GM19099 (cell line): Measurements from ENCODE around the gene ENPP1.

ENCODE experiments used
- POLR2A ChIP-seq: IDR thresholded peaks from 3 replicates; pipeline ENCODE4 v1.6.1; 2011; ENCODE audit warnings: low read depth; ENCODE audit not compliant: insufficient read length; ENCODE audit errors: extremely low read depth

ENPP1 gene

DNA sequence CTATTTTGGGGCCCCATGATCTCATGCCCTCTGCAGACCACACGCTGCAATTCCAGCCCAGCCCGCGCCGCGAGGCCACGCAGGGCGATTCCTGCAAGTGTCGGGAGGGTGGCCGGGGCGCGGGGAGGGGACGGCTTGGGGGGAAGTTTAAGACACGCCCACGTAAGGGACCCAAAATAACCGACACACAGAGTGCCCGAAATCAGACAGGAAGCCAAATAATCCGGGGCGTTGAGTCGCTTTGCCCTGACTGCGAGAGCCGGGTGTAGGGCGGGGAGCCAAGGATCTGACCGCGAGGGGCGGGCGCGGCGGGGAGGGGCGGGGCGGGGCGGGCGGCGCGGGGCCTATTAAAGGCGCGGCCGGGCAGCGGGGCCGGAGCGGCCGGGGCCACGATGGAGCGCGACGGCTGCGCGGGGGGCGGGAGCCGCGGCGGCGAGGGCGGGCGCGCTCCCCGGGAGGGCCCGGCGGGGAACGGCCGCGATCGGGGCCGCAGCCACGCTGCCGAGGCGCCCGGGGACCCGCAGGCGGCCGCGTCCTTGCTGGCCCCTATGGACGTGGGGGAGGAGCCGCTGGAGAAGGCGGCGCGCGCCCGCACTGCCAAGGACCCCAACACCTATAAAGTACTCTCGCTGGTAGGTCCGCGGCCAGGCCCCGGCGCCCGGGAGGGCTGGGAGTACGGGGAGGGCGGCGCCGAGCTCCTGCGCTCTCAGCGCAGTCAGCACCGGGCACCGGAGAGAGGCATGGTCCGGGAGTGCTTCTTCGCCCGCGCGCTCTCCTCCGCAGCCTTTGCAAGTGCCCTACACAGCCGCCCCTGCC is at the start of gene ENPP1:
Gene ENPP1 (plus strand): TSS at position 377 of the 816 bp plus-strand sequence. CDS start 16 bp downstream, at position 393.
- no peak for TF ChIP-seq POLR2A

DNA sequence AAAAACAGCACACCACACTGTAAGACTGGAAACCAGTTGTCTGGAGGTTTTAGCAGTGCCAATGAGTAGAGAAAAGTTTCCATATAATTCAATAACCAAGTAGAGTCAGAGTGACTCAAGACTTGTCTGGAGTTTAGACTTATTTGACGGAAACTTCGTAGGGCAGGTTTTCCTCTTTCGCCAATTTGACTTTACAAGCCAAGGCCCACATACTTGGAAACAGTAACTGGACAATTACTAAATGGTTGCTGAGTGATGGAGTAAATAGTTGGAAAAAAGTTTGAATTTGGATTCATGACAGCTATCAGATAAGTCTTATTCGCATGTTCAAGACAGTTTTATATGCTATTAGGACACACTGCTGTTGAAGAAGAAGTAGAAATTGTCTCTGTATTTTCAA is 48.9 kb upstream of the ENPP1 start:
- no peak for TF ChIP-seq POLR2A

DNA sequence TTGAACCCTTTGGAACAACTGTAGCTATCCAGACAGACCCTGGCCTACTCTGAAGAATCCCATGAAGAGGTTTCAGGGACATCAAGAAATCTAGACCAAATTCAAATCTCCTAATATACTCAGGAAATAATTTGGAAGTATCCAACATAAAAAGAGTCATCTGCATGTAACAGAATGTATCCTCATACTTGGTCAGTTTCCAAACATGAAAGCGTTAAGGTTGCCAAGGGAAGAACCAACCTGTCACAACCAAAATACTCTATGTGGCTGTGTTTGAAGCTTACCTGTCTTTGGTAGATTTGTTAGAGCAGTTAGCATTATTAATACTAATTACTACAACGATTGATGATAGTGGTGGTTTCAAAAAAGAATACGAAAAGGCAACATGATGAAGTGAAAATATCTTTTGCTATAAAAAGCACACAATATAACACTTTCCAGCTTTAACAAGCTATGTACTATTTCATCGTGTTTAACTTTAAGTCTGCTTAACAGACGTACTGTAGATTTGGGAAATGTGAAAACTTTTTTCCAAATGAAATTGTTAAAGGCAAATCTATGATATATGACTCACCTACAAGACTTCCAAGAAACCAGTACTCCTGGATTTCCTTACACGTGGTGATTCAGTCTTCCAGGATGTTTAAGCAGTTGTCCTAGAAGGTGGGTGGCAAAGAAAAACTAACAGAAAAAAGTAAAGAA is 46.6 kb upstream of the ENPP1 start:
- TF ChIP-seq POLR2A = no peak

DNA sequence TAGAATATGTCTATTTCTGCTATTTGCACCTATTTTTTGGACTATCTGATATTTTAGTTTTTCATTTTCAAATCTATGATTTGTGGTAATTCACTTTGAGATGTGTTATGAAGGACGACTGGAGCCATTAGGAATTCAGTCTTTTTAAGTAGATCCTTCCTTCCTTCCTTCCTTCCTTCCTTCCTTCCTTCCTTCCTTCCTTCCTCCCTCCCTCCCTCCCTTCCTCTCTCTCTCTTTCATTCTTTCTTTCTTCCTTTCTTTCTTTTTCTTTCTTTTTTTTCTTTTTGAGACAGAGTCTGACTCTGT is 46.1 kb upstream of the ENPP1 start:
- no peak for TF ChIP-seq POLR2A

GRCh38 chr6:131762984-131763383 is 44.8 kb upstream of the ENPP1 start:
- TF ChIP-seq POLR2A = no peak

DNA sequence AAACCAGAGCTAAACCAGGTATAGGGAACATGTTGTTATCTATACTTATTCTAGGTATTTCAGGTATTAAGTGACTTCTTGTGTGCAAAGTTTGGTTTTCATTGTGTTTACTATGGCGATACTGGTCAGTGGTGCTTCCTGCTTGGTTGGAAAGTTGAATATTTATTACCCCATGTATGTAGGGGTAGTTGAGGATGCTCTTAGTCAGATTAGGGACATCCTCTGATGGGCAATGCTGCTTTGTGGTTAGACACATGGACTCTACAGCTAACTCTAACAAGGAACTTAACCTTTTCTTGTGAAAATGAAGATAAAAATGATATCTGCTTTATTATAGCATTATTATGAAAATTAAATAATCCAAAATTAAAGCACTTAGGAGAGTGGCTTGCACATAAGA is 44.1 kb upstream of the ENPP1 start:
- no peak for TF ChIP-seq POLR2A

DNA sequence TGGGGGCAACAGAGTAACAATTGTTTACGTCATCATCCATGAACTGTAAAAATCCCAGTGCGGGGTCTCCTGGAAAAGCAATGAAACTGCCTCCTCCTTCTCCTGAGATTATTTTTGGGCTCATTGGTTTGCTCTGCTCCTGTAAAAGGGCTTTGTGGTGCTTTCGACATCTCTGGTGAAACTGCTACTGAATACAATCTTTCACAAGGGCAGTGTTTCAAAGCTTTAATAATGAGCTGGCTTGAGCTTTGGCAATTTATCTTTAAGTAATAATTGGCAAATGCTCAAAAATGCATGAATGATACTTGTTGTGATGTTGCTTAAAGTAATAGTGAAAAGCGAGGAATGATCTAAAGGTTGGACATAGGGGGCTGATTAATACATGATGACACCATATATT is 43.5 kb upstream of the ENPP1 start:
- TF ChIP-seq POLR2A = no peak

- TF ChIP-seq POLR2A = no peak
Observed at GRCh38 chr6:131765081-131765803, 42.6 kb upstream of the ENPP1 start.

GRCh38 chr6:131765804-131766135 is 42.0 kb upstream of the ENPP1 start:
- no peak for TF ChIP-seq POLR2A

- no peak for TF ChIP-seq POLR2A
Observed at GRCh38 chr6:131766631-131767030, 41.2 kb upstream of the ENPP1 start.

DNA sequence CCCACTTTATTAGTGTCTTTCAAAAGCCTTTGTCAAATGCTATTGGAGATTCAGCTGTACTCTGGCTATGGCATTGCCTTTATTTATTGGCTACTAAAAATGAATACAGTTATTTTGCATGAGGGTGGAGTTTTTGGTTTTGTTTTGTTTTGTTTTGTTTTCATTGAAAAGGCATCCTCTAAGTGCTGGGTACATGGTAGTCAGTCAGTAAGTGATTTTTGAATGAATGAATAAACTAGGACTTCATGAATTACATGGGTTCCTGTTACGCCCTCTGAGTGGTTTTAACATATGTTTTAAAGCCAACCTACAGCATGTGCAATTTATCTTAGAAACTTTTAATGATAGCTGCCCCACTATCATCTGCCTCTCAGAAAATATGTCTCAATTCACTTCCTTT is 38.9 kb upstream of the ENPP1 start:
- TF ChIP-seq POLR2A = no peak

DNA sequence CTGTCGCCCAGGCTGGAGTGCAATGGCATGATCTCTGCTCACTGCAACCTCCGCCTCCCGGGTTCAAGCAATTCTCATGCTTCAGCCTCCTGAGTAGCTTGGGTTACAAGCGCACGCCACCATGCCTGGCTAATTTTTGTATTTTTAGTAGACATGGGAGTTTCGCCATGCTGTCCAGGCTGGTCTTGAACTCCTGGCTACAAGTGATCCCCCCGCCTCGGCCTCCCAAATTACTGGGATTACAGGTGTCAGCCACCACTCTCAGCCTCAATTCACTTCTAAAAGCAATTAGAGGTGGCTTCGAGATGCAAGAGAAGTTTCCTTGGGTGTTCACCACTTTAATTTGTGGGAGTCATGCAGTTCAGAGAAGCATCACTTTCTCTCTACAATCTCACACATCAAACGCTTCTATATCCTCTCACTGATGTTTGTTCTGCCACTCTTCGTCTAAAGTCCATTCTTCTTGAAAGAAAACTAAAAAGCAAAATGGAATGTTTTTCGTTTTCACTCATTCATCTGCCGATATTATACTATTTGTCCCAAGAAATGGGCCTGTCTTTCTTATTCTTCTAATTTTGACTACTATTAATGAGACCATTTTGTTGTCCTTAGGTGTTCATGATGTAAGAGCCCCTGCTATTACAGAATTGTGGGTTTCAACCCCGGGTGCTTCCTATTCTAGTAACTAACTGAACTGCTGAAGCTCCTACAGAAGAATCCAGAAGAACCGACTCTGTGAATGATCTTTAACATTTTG is 38.3 kb upstream of the ENPP1 start:
- no peak for TF ChIP-seq POLR2A

DNA sequence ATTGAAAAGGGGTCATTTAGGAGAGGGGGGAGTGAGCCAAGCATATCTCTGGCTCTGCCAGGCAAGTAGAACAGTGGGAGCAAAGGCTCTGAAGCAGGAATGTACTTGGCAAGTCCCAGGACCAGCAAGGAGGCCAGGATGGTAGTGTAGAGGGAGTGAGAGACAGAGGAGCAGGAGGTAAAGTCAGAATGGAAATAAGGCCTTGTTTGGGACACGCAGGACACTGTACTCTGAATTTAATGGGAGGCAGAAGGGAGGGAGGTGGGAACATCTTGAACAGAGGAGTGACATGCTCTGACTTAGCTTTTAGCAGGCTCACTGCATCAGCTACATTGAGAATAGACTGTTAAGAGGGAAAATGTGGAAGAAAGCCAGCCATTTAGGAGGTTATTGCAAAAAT is 37.0 kb upstream of the ENPP1 start:
- TF ChIP-seq POLR2A = no peak

GRCh38 chr6:131773284-131773950 is 34.4 kb upstream of the ENPP1 start:
- no peak for TF ChIP-seq POLR2A

DNA sequence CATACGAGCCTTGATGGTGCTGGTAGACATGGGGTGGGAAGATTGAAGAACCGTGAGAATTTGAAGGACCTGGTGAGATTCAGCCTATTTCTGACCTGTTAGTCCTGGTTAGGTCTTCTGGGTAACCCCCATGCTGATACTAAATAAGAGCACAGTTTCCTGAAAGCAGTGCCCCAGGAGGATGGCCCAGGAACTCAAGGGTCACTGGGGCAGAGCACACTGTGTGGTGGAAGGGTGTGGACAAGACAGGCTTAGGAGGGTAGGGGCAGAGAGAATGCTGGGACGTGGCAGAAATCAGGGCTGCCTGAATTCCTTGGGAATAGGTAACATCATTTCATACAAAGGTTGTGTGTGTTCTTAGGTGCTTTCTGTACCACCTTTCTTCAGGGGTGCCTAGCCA is 31.9 kb upstream of the ENPP1 start:
- TF ChIP-seq POLR2A = no peak
